Measurements from ENCODE around the gene ZKSCAN7.
"Not testable (repeated sequence)": the region's sequence is repeated elsewhere in the genome, so short reads cannot be mapped to it uniquely, and the experiment has no call there.

ZKSCAN7 gene

DNA sequence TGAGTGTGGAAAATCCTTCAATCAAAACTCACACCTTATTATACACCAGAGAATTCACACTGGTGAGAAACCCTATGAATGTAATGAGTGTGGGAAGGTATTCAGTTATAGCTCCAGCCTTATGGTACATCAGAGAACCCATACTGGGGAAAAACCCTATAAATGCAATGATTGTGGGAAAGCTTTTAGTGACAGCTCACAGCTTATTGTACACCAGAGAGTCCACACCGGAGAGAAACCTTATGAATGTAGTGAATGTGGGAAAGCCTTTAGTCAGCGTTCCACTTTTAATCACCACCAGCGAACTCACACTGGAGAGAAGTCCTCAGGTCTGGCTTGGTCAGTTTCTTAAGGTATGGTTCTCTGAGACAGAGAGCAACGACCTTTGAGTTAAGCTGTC is 16.0 kb downstream of the ZKSCAN7 start:
- DNase-seq (ENCODE audit: insufficient read length, low spot score) (no peak), FAIRE-seq (no peak)

DNA sequence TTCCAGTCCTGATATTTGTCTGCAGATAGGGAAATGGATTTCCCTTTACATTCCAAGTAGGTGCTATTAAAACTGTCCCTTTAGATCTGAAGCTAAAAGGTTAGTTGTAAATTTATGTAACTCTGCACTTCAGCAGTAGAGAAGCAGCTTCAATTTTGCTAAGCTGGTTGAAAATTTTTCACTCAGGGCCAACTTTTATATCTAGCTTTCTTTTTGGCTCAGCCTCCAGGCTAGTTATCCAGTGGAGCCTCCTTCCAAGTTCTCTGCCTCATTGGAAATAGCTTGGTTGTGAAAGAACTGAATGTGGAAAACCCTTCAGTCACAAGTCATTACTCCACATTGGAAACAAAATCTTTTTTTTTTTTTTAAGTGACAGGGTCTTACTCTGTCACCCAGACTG is 21.6 kb downstream of the ZKSCAN7 start:
- DNase-seq (ENCODE audit: insufficient read length, low spot score) (no peak), FAIRE-seq (no peak)

DNA sequence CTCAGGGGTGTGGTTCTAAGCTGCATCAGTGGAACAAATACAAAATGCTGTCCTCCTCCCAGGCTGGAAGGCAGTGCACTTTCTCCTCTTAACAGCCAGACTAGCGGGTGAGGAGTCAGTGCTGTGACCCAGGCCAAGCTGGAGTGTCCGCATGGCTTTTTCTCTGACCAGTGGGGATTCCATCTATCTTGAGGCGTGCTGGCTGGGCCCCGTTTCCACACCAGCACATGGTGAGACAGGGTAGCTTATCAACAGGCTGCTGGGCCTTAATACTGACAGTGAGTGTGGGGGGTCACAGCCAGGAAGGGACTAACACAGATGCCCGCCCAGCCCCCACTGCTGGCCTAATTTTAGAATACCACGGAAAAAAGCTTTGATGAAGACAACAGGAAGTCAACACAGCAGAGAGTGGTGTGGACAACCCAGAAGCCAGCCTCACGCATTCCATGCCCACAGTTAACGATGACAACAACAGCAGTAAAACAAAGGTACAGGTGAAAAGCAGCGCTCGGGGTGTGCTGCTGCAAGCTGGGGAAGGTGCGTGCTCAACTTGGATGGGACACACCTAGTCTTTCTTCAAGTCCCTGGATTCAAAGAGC is 22.5 kb downstream of the ZKSCAN7 start:
- not testable (repeated sequence) for DNase-seq (ENCODE audit: insufficient read length, low spot score); FAIRE-seq

DNA sequence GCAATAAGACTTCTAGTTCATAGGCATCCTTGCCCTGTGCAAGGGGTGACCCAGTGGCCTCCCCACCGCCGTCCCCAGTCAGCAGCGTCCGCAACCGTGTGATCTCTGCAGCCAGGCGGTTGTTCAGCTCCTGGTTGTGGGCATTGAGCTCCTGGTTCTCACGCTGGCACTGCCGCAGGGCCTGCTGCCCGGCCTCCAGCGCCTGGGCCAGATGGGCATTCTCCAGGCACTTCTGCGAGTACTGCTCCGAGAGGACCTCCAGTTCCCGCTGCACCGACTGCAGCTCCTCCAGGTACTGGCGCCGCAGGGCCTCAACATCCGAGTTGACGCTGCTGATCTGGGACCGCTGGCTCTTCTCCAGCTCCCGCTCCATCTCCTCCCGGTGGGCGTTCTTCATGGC is 23.3 kb downstream of the ZKSCAN7 start:
- not testable (repeated sequence) for FAIRE-seq; DNase-seq (ENCODE audit: insufficient read length, low spot score)

DNA sequence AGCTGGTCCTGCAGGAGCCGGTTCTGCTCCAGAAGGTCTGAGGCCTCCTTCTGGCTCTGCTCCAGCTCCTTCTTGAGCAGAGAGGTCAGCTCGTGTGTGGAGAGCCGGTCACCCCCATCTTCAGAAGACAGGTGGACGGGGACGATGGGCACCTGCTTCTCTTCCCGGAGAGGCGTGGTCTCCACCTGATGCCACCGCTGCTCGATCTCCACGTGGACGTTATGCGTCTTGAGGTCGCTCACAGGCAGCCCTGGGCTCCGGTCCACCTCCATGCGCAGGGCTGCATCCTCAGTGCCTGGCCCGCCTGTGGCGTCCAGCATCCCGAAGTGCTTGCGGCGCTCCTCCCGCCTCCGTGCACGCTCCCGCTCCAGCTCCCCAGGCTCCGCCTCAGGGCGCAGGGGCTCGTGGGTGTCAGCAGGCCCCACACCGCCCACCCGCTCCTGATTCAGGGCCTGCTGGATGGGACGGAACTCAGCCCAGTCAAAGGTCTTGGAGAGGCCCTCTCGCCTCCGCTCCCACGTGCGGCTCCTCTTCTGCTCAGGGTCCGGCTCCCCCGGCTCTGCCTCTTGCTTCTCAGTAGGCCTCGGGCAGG is 24.0 kb downstream of the ZKSCAN7 start:
- FAIRE-seq; DNase-seq (ENCODE audit: insufficient read length, low spot score): not testable (repeated sequence)

DNA sequence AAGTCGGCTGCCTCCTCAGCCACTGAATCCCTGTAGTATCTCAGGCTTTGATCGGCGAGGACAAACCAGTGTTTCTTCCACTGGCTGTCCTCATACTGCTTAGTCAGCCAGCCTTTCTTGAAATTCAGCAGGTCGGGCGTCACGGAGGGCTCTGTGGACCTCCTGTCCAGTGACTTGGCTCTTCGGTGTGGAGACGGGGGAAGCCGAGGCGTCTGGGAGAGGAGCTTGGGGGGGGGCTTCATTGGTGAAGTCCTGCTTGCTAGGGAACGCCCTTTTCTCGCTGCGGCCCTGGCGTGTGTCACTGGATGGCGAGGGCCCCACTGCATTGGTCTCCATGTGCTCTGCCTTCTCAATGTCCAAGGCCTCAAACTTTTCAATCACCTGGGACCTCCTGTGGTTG is 24.8 kb downstream of the ZKSCAN7 start:
- not testable (repeated sequence) for DNase-seq (ENCODE audit: insufficient read length, low spot score); FAIRE-seq

DNA sequence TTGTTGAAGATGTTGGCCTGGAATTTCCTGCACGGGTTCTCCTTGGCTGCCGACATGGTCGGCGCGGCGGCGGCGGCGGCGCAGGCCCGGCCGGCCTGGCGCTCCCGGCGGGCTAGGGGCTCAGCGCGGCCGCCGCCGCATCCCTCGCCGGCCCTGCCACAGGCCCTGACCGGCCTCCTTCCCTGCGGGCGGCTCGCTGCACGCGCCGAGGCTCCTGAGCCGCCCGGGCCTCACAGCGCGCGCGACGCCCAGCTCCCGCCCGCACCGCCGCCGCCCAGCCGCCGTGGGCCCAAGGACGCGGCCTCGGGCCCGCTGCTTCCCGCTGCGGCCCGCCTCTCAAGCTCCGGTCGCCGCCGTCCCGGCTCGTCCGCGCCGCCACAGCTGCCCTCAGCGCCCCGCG is 26.0 kb downstream of the ZKSCAN7 start:
- DNase-seq (ENCODE audit: insufficient read length, low spot score); FAIRE-seq: not testable (repeated sequence)

DNA sequence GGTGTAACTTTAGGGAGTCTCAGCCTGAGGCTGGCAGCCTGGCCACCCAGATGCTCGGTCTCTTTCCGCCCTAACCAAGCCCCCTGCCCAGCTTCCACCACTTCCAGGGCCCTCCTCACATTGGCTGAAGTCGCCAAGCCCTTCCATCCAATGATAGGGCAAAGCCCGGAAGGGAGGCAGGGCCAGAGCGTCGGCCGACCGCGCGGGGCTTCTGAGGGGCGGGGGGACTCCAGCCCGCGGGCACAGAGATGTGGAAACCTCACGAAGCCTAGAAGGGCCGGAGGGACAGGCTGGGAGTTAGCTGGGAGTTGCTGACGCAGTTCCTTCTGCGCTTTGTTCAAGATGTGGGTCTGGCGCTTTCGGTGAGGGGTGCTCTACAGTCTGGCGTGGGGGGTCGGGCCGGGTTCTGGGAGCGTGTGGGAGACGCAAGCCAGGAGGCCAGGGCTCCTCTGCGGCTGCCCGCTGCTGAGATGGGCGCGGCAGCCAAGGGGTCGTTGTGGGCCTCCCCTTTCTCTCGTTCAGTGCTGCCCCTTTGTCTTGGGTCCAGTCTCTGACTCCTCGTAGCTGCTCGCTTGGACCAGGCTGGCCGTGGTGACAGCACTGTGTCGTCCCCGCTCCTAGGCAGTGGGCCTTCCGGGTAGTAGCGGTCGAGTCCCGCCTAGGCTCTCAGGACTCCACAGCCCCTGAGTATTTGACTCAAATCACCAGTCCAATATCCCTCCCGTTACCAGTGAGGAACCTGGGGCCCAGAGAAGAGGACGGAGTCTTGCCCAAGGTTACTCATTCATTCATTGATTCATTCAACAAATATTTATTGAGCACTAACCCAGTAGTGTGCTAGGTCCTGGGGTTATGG is 29.9 kb downstream of the ZKSCAN7 start, which contains the start of gene ZNF660:
ZNF660 (plus strand) TSS at position 319 of the 856 bp plus-strand sequence. CDS start 9,230 bp downstream, outside the sequence.
- DNase-seq (ENCODE audit: insufficient read length, low spot score) (peak; percentile 58), FAIRE-seq (no peak)

DNA sequence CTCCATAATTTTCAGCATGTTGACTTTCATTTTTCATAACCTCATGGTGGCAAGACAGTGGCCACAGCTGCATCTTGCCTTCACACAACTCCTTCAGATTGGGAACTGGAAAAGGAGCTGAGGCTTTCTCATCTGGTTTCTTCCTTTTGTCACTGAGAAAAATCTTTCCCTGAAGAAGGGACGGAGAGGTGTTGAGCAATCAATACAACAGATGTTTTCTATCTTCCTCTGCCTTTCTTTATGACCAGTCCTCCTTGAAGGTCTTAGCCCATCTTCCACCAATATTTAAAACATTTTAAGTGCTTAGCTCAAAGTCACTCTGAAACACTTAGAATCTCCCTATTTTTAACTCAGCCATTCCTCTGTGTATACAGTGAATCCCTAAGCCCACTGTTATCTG is 41.6 kb downstream of the ZKSCAN7 start:
- FAIRE-seq (no peak), DNase-seq (ENCODE audit: insufficient read length, low spot score) (no peak)

DNA sequence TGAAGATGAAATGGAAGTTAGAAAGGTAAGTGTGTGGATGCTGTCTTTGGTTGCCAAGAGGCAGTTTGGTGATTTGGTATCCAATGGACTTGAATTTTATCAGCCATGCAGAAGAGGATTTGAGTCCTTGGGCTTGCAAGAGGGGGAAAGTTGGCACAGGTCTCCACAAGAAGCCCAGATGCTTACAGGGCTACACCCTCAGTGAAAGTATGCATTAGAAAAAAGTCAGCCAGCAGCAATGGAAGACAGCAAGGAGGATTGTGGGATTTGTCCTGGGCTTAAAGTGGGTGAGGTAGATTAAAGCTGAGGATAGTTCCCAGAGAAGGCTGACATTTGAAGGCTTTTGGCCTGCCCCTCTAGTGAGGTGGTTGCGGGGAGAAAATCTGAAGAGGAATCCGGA is 46.8 kb downstream of the ZKSCAN7 start:
- no peak for DNase-seq (ENCODE audit: insufficient read length, low spot score)
- FAIRE-seq = no peak

DNA sequence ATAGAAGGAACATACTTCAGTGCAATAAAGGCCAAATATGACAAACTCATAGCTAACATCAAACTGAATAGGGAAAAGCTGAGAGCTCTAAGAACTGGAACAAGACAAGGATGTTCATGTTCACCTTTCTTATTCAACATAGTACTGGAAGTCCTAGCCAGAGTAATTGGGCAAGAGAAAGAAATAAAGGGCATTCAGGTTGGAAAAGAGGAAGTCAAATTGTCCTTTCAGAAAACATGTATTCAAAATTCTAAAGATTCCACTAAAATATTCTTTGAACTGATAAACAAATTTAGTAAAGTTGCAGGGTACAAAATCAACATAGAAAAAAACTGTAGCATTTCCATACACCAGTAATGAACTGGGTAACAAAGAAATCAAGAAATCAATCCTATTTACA is 57.7 kb downstream of the ZKSCAN7 start:
- FAIRE-seq = no peak
- no peak for DNase-seq (ENCODE audit: insufficient read length, low spot score)

All from HTR-8/SVneo (cell line).